Activated naive CD8-positive, alpha-beta T cell treated with anti-CD3 and anti-CD28 coated beads, Interleukin-2, amount 10 ng/mL, durations not matched to agents 7 days and 5 days (primary cell): Measurements from ENCODE around the gene C18orf63. TPM values are rescaled to one million over a fixed set of nuclear protein-coding genes. Genes with fewer than 3 reads are reported as not detected.
"Not testable (repeated sequence)": the region's sequence is repeated elsewhere in the genome, so short reads cannot be mapped to it uniquely, and the experiment has no call there.

Experiments
- ATAC-seq: fragments of 150-1000 bp; cut with Tn5 transposase; one replicate; pipeline ENCODE4 v1.10.0; 2021; ENCODE audit warnings: low read depth, moderate library complexity
- POLR2A ChIA-PET: fragments of 350-600 bp; sonication (Branson Sonifier 250); formaldehyde crosslinking; loops from one replicate; lab custom pipeline; 2021; ENCODE audit warnings: antibody characterized with exemption; lab: Charles Lee
- DNase-seq: peaks from one replicate; pipeline ENCODE4 v3.0.0; 2021
- H3K27ac Mint-ChIP-seq: one replicate; pipeline ENCODE4 v1.8.0; 2022; ENCODE audit warnings: mild to moderate bottlenecking, mixed read lengths
- H3K27me3 Mint-ChIP-seq: one replicate; pipeline ENCODE4 v1.8.0; 2022; ENCODE audit warnings: mild to moderate bottlenecking, moderate library complexity, mixed read lengths
- H3K36me3 Mint-ChIP-seq: one replicate; pipeline ENCODE4 v1.8.0; 2021; ENCODE audit warnings: mild to moderate bottlenecking, mixed read lengths
- H3K4me1 Mint-ChIP-seq: one replicate; pipeline ENCODE4 v1.8.0; 2021; ENCODE audit warnings: mixed read lengths
- H3K4me3 Mint-ChIP-seq: one replicate; pipeline ENCODE4 v1.8.0; 2022; ENCODE audit warnings: mild to moderate bottlenecking, moderate library complexity, mixed read lengths
- H3K9me3 Mint-ChIP-seq: one replicate; pipeline ENCODE4 v1.8.0; 2021; ENCODE audit warnings: mixed read lengths
- total RNA-seq, 2 experiments: library from RNA; stranded (reverse); gene quantifications; one replicate each; pipeline ENCODE4 v1.2.3, GENCODE V29; 2021

The C18orf63 gene
- total RNA-seq, 2 experiments from 2014 or later, result not detected

GRCh38 chr18:74290794-74291471, 24.7 kb upstream of the C18orf63 start:
- DNase-seq, result peak; percentile 43
- POLR2A ChIA-PET, result interaction anchor here (0.6 kb wide), 1 partner anchor 203 kb away, joined by 3 read pairs; no protein-coding TSS in a partner anchor
- Mint-ChIP-seq H3K9me3 (no peaks in the 10 kb centered on the region), H3K4me1 (peaks cover 2% of the 10 kb centered on the region), H3K36me3 (peaks cover 2% of the 10 kb centered on the region), H3K4me3 (peak overlapping the region; percentile 87), H3K27ac (no peak overlapping the region), H3K27me3 (no peaks in the 10 kb centered on the region)
- ATAC-seq, result no peak

GRCh38 chr18:74291472-74291770, 24.2 kb upstream of the C18orf63 start:
- no peaks in the 10 kb centered on the region for H3K27me3 Mint-ChIP-seq
- no peaks in the 10 kb centered on the region for H3K9me3 Mint-ChIP-seq
- ATAC-seq, result no peak
- H3K36me3 Mint-ChIP-seq, result peaks cover 2% of the 10 kb centered on the region
- peak overlapping the region; percentile 87 for H3K4me3 Mint-ChIP-seq
- peaks cover 2% of the 10 kb centered on the region for H3K4me1 Mint-ChIP-seq
- peak overlapping the region; percentile 70 for H3K27ac Mint-ChIP-seq
- POLR2A ChIA-PET, result interaction anchor here (0.6 kb wide), 1 partner anchor 202 kb away, joined by 3 read pairs; no protein-coding TSS in a partner anchor
- DNase-seq, result no peak

- ATAC-seq, result peak; percentile 100
- POLR2A ChIA-PET, result interaction anchor here (0.6 kb wide), 1 partner anchor 202 kb away, joined by 3 read pairs; no protein-coding TSS in a partner anchor
These were observed 23.7 kb upstream of the C18orf63 start, which contains the start of gene CYB5A for GRCh38 chr18:74291771-74292540. Gene CYB5A, minus strand, starts transcription at chr18:74291963. Its CDS starts 88 bp downstream, at chr18:74291875.

GRCh38 chr18:74292541-74292858, 23.1 kb upstream of the C18orf63 start:
- H3K27me3 Mint-ChIP-seq, result no peaks in the 10 kb centered on the region
- ATAC-seq, result no peak
- no peaks in the 10 kb centered on the region for H3K9me3 Mint-ChIP-seq
- no peak for DNase-seq
- H3K27ac Mint-ChIP-seq, result peak overlapping the region; percentile 70
- POLR2A ChIA-PET, result no interaction called here
- H3K36me3 Mint-ChIP-seq, result peaks cover 2% of the 10 kb centered on the region
- H3K4me3 Mint-ChIP-seq, result peak overlapping the region; percentile 87
- peaks cover 2% of the 10 kb centered on the region for H3K4me1 Mint-ChIP-seq

More at GRCh38 chr18:74291771-74292540, 23.7 kb upstream of the C18orf63 start, which contains the start of gene CYB5A:
- no peaks in the 10 kb centered on the region for H3K9me3 Mint-ChIP-seq
- peak within 1 kb of the TSS; percentile 70 for H3K27ac Mint-ChIP-seq
- peak within 1 kb of the TSS; percentile 87 for H3K4me3 Mint-ChIP-seq
- peaks cover 2% of the 10 kb centered on the region for H3K36me3 Mint-ChIP-seq
- no peaks in the 10 kb centered on the region for H3K27me3 Mint-ChIP-seq
- H3K4me1 Mint-ChIP-seq, result peaks cover 2% of the 10 kb centered on the region
- peak; percentile 98 for DNase-seq

GRCh38 chr18:74292982-74293381, 22.7 kb upstream of the C18orf63 start:
- H3K9me3 Mint-ChIP-seq, H3K27ac Mint-ChIP-seq, H3K4me1 Mint-ChIP-seq, DNase-seq, POLR2A ChIA-PET, H3K36me3 Mint-ChIP-seq, ATAC-seq, H3K27me3 Mint-ChIP-seq: not testable (repeated sequence)
- peak overlapping the region; percentile 87 for H3K4me3 Mint-ChIP-seq

- POLR2A ChIA-PET, result no interaction called here
- Mint-ChIP-seq H3K4me3 (no peak overlapping the region), H3K9me3 (no peaks in the 10 kb centered on the region), H3K36me3 (peaks cover 2% of the 10 kb centered on the region), H3K4me1 (peaks cover 2% of the 10 kb centered on the region), H3K27me3 (no peaks in the 10 kb centered on the region), H3K27ac (no peak overlapping the region)
- no peak for DNase-seq
- no peak for ATAC-seq
These were observed 21.1 kb upstream of the C18orf63 start for GRCh38 chr18:74294526-74294925.

GRCh38 chr18:74299162-74299561, 16.5 kb upstream of the C18orf63 start:
- DNase-seq (no peak), ATAC-seq (no peak)
- no peak overlapping the region for H3K27ac Mint-ChIP-seq
- POLR2A ChIA-PET, result no interaction called here
- H3K36me3 Mint-ChIP-seq, result no peaks in the 10 kb centered on the region
- peaks cover 20% of the 10 kb centered on the region for H3K27me3 Mint-ChIP-seq
- H3K4me3 Mint-ChIP-seq, result no peak overlapping the region
- no peaks in the 10 kb centered on the region for H3K9me3 Mint-ChIP-seq
- no peaks in the 10 kb centered on the region for H3K4me1 Mint-ChIP-seq

GRCh38 chr18:74299746-74300145, 15.9 kb upstream of the C18orf63 start:
- DNase-seq (no peak), ATAC-seq (no peak)
- H3K4me3 Mint-ChIP-seq, result no peak overlapping the region
- no peaks in the 10 kb centered on the region for H3K4me1 Mint-ChIP-seq
- peaks cover 25% of the 10 kb centered on the region for H3K27me3 Mint-ChIP-seq
- H3K36me3 Mint-ChIP-seq, result no peaks in the 10 kb centered on the region
- no peaks in the 10 kb centered on the region for H3K9me3 Mint-ChIP-seq
- H3K27ac Mint-ChIP-seq, result no peak overlapping the region
- POLR2A ChIA-PET, result no interaction called here

GRCh38 chr18:74303306-74303705, 12.3 kb upstream of the C18orf63 start:
- H3K27ac Mint-ChIP-seq, result no peak overlapping the region
- peaks cover 52% of the 10 kb centered on the region for H3K27me3 Mint-ChIP-seq
- no peak for DNase-seq
- no peaks in the 10 kb centered on the region for H3K9me3 Mint-ChIP-seq
- no peak overlapping the region for H3K4me3 Mint-ChIP-seq
- POLR2A ChIA-PET, result no interaction called here
- H3K36me3 Mint-ChIP-seq, result no peaks in the 10 kb centered on the region
- H3K4me1 Mint-ChIP-seq, result no peaks in the 10 kb centered on the region
- ATAC-seq, result no peak

- H3K27ac Mint-ChIP-seq, result no peak overlapping the region
- ATAC-seq, result no peak
- no peak overlapping the region for H3K4me3 Mint-ChIP-seq
- H3K9me3 Mint-ChIP-seq, result no peaks in the 10 kb centered on the region
- no peaks in the 10 kb centered on the region for H3K36me3 Mint-ChIP-seq
- POLR2A ChIA-PET, result no interaction called here
- DNase-seq, result no peak
- no peaks in the 10 kb centered on the region for H3K4me1 Mint-ChIP-seq
- H3K27me3 Mint-ChIP-seq, result peaks cover 57% of the 10 kb centered on the region
These were observed 11.7 kb upstream of the C18orf63 start for GRCh38 chr18:74303936-74304335.

- Mint-ChIP-seq H3K9me3 (no peaks in the 10 kb centered on the region), H3K27ac (no peak overlapping the region), H3K27me3 (peaks cover 48% of the 10 kb centered on the region), H3K4me1 (peaks cover 3% of the 10 kb centered on the region), H3K4me3 (no peak overlapping the region), H3K36me3 (no peaks in the 10 kb centered on the region)
- ATAC-seq (peak; percentile 67), DNase-seq (no peak)
- POLR2A ChIA-PET, result no interaction called here
These were observed 5.2 kb upstream of the C18orf63 start for GRCh38 chr18:74310411-74310810.

GRCh38 chr18:74311000-74311399, 4.6 kb upstream of the C18orf63 start:
- Mint-ChIP-seq H3K4me3 (no peak overlapping the region), H3K9me3 (no peaks in the 10 kb centered on the region), H3K27ac (no peak overlapping the region), H3K27me3 (peaks cover 42% of the 10 kb centered on the region), H3K4me1 (peaks cover 3% of the 10 kb centered on the region), H3K36me3 (no peaks in the 10 kb centered on the region)
- DNase-seq (no peak), ATAC-seq (no peak)
- POLR2A ChIA-PET, result no interaction called here

GRCh38 chr18:74314759-74315463, 728 bp upstream of the C18orf63 start:
- Mint-ChIP-seq H3K36me3 (no peaks in the 10 kb centered on the region), H3K4me3 (no peak overlapping the region), H3K4me1 (peaks cover 3% of the 10 kb centered on the region), H3K9me3 (no peaks in the 10 kb centered on the region), H3K27ac (no peak overlapping the region), H3K27me3 (peaks cover 17% of the 10 kb centered on the region)
- POLR2A ChIA-PET, result no interaction called here
- ATAC-seq (no peak), DNase-seq (no peak)
